Activated CD4-positive, alpha-beta T cell treated with anti-CD3 and anti-CD28 coated beads for 4 hours (primary cell): ENCODE data around the gene PGLYRP3.

Source experiments
- DNase-seq, 2 donors: peaks; one replicate each; pipeline ENCODE4 v3.0.0-alpha.2; 2020

Gene PGLYRP3

DNA sequence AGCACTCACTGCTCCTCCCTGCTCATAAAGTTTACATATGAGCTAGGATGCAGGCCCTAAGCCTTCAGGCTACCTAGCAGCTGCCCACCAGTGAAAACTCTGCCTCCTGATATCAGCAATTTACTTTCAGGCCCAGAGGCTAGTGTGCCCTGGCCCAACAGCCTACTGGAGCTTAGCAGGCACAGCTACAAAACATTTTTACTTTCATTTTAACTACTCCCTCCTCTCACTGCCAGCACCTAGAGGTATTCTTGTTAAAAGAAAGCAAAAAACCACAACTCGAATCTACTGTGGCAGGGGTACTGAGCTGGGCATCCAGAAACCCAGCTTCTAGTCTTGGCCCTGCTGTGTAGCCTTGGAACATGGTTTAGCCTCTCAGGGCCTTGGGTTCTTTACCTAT lies 59.1 kb downstream of the PGLYRP3 start:
- no peak for DNase-seq

DNA sequence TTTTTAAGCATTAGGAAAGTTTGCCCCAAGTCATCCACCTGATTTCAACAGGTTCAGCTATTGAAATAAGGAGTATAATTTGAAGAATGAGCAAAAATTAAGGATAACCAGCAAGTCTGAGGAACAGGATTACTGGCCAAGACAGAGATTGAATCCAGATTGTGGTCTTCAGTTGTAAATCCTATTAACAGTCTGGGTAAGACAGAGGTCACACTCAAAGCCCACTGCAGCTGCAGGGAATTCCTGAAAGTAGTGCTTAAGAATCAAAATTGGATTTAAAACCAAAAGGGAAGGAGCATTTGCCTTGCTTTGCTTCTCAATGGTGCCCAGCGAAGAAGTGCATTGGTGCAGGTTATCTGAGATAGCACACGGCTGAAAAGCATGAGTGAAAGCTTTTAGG lies 59.7 kb downstream of the PGLYRP3 start:
- no peak for DNase-seq

GRCh38 chr1:153251988-153252387 lies 60.8 kb downstream of the PGLYRP3 start:
- no peak for DNase-seq

GRCh38 chr1:153251562-153251961 lies 61.2 kb downstream of the PGLYRP3 start:
- no peak for DNase-seq

- DNase-seq = no peak
Measured at GRCh38 chr1:153251087-153251486, 61.7 kb downstream of the PGLYRP3 start.

- no peak for DNase-seq
Measured at GRCh38 chr1:153250166-153250565, 62.6 kb downstream of the PGLYRP3 start.

DNA sequence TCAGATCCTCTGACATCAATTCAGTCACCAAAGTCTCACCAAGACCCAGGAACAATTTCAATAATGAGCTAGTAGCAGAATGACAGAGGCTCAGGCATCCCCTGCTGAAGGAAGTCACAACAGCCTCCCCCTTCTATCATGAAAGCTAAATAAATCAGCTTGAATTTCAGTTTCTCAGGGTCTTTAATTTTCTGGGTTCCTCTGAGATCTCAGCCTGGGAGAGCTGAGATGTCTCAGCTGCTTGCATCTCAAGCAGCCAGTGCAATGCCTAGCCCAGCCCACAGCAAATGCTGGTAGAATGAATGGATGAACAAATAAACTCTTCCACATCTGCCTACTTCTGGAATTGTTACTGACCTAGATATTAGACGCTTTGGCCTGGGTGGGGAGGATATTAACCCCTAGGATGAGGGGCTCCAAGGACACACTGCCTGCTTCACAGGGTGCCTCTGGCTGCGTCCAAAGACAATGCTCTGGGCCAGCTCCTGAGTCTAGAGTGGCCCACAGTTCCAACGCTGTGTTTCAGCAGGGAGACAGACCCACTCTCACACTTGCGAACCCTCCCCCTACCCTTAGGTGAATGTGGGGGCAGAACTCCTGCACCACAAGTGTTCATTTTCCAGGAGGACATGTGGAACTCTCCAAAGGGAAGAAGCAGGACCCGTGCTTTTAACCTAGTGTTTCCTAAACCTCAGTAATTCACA lies 64.4 kb downstream of the PGLYRP3 start:
- DNase-seq = no peak
